ENCODE results near the gene UNC5B.

UNC5B gene

GRCh38 chr10:71266147-71266917 is 54.0 kb downstream of the UNC5B start:
- no peaks in the 10 kb centered on the region for H3K36me3 ChIP-seq (ENCODE audit: control insufficient read depth, insufficient read depth, low read length)
- no peak overlapping the region for H3K4me2 ChIP-seq (ENCODE audit: low read length)
- no peaks in the 10 kb centered on the region for H3K79me2 ChIP-seq
- no peak for TF ChIP-seq CTCF (IDR thresholded peaks at IDR 0.05)
- H3K4me1 ChIP-seq, result no peaks in the 10 kb centered on the region
- H3K4me3 ChIP-seq (ENCODE audit: low read depth, low read length), result no peak overlapping the region
- H2AFZ ChIP-seq, result peak overlapping the region; percentile 35
- no peaks in the 10 kb centered on the region for H3K9me3 ChIP-seq (ENCODE audit: control insufficient read depth, low read length)
- no peak overlapping the region for H3K27ac ChIP-seq
- H3K27me3 ChIP-seq (ENCODE audit: control insufficient read depth, insufficient read depth, low read length), result no peaks in the 10 kb centered on the region
- no peak overlapping the region for H3K9ac ChIP-seq

GRCh38 chr10:71266918-71267442 is 54.6 kb downstream of the UNC5B start:
- Histone ChIP-seq H3K4me1 (no peaks in the 10 kb centered on the region), H3K9ac (no peak overlapping the region), H2AFZ (no peak overlapping the region), H3K36me3 (ENCODE audit: control insufficient read depth, insufficient read depth, low read length) (no peaks in the 10 kb centered on the region), H3K79me2 (no peaks in the 10 kb centered on the region), H3K4me3 (ENCODE audit: low read depth, low read length) (no peak overlapping the region), H3K4me2 (ENCODE audit: low read length) (no peak overlapping the region), H3K9me3 (ENCODE audit: control insufficient read depth, low read length) (no peaks in the 10 kb centered on the region), H3K27ac (no peak overlapping the region), H3K27me3 (ENCODE audit: control insufficient read depth, insufficient read depth, low read length) (no peaks in the 10 kb centered on the region)
- TF ChIP-seq CTCF (IDR thresholded peaks at IDR 0.05), result no peak

GRCh38 chr10:71267508-71268240 is 55.3 kb downstream of the UNC5B start:
- Histone ChIP-seq H3K36me3 (ENCODE audit: control insufficient read depth, insufficient read depth, low read length) (no peaks in the 10 kb centered on the region), H3K79me2 (no peaks in the 10 kb centered on the region), H3K27ac (no peak overlapping the region), H2AFZ (no peak overlapping the region), H3K4me1 (no peaks in the 10 kb centered on the region), H3K4me2 (ENCODE audit: low read length) (no peak overlapping the region), H3K4me3 (ENCODE audit: low read depth, low read length) (no peak overlapping the region), H3K9ac (no peak overlapping the region), H3K27me3 (ENCODE audit: control insufficient read depth, insufficient read depth, low read length) (no peaks in the 10 kb centered on the region), H3K9me3 (ENCODE audit: control insufficient read depth, low read length) (no peaks in the 10 kb centered on the region)
- no peak for TF ChIP-seq CTCF (IDR thresholded peaks at IDR 0.05)

- H3K79me2 ChIP-seq, result no peaks in the 10 kb centered on the region
- no peak overlapping the region for H3K4me2 ChIP-seq (ENCODE audit: low read length)
- H2AFZ ChIP-seq, result no peak overlapping the region
- H3K9ac ChIP-seq, result no peak overlapping the region
- no peak overlapping the region for H3K4me3 ChIP-seq (ENCODE audit: low read depth, low read length)
- H3K27ac ChIP-seq, result no peak overlapping the region
- no peaks in the 10 kb centered on the region for H3K4me1 ChIP-seq
- no peaks in the 10 kb centered on the region for H3K27me3 ChIP-seq (ENCODE audit: control insufficient read depth, insufficient read depth, low read length)
- peak; percentile 11 for TF ChIP-seq CTCF (IDR thresholded peaks at IDR 0.05)
- no peaks in the 10 kb centered on the region for H3K36me3 ChIP-seq (ENCODE audit: control insufficient read depth, insufficient read depth, low read length)
- no peaks in the 10 kb centered on the region for H3K9me3 ChIP-seq (ENCODE audit: control insufficient read depth, low read length)
Observed at GRCh38 chr10:71268247-71268691, 55.9 kb downstream of the UNC5B start.
